H1 (cell line): ENCODE results near the gene CERS1. TPM values are rescaled to one million over a fixed set of nuclear protein-coding genes. Genes with fewer than 3 reads are reported as not detected.

Experiments
- CTCF ChIA-PET: fragments of 300-600 bp; sonication (Branson Sonifier 250); formaldehyde crosslinking; loops from one replicate; lab custom pipeline; 2021; ENCODE audit not compliant: partially characterized antibody; lab: Charles Lee
- POLR2A ChIA-PET: fragments of 300-600 bp; sonication (Branson Sonifier 250); formaldehyde crosslinking; loops from one replicate; lab custom pipeline; 2021; ENCODE audit warnings: inconsistent platforms; ENCODE audit not compliant: partially characterized antibody; lab: Charles Lee
- DNase-seq, 2 experiments: peaks; one replicate each; pipeline versions ENCODE4 v3.0.0 to v3.0.0-alpha.2; 2010 to 2022; ENCODE audit warnings: low spot score in 2 of 2, low read depth in 1 of 2, mixed read lengths in 1 of 2
- FAIRE-seq: peaks from 2 replicates; lab custom pipeline; 2011; peaks lifted over from hg19 to GRCh38; lab: Jason Lieb, UNC
- H2AFZ ChIP-seq: 2 replicates; pipeline ENCODE4 v1.8.1; 2012; ENCODE audit warnings: low read length, inconsistent platforms
- H2AK5ac ChIP-seq: 2 replicates; pipeline ENCODE4 v1.6.1; 2013; ENCODE audit warnings: low read depth, low read length
- H2BK120ac ChIP-seq: replicated peaks from 2 replicates; pipeline ENCODE3; 2013; ENCODE audit warnings: low read depth, low read length, inconsistent platforms
- H2BK12ac ChIP-seq: 2 replicates; pipeline ENCODE4 v1.6.1; 2013; ENCODE audit warnings: low read depth, low read length
- H2BK15ac ChIP-seq: 2 replicates; pipeline ENCODE4 v1.6.1; 2013; ENCODE audit warnings: low read length
- H2BK20ac ChIP-seq: 2 replicates; pipeline ENCODE4 v1.6.1; 2013; ENCODE audit warnings: low read length
- H2BK5ac ChIP-seq: 2 replicates; pipeline ENCODE4 v1.6.1; 2013; ENCODE audit warnings: low read depth, low read length
- H3K14ac ChIP-seq: 2 replicates; pipeline ENCODE4 v1.6.1; 2013; ENCODE audit warnings: inconsistent platforms; ENCODE audit not compliant: insufficient read length
- H3K18ac ChIP-seq: 2 replicates; pipeline ENCODE4 v1.6.1; 2013; ENCODE audit warnings: low read length; ENCODE audit errors: extremely low read depth
- H3K23ac ChIP-seq: 2 replicates; pipeline ENCODE4 v1.6.1; 2013; ENCODE audit warnings: inconsistent platforms; ENCODE audit not compliant: insufficient read length
- H3K23me2 ChIP-seq: 2 replicates; pipeline ENCODE4 v1.6.1; 2013; ENCODE audit warnings: low read depth, low read length
- H3K27ac ChIP-seq: 2 replicates; pipeline ENCODE4 v1.6.1; 2011; ENCODE audit warnings: low read depth, low read length, inconsistent platforms
- H3K27me3 ChIP-seq, 4 experiments: replicated peaks in 1 of 4; 1 replicate in 1 of 4; 2 replicates in 3 of 4; pipeline versions ENCODE4 v1.6.1 to v1.8.1; 2011 to 2013; ENCODE audit warnings: low read length in 3 of 4, mild to moderate bottlenecking in 3 of 4, inconsistent platforms in 2 of 4, mixed read lengths in 2 of 4, moderate library complexity in 1 of 4; ENCODE audit not compliant: control insufficient read depth in 3 of 4, insufficient read depth in 3 of 4; ENCODE audit errors: extremely low read depth in 1 of 4
- H3K36me3 ChIP-seq, 4 experiments: 2 replicates each; pipeline versions ENCODE4 v1.6.1 to v1.8.1; 2011 to 2013; ENCODE audit warnings: mild to moderate bottlenecking in 4 of 4, low read length in 3 of 4, moderate library complexity in 2 of 4, control low read depth in 1 of 4, inconsistent platforms in 1 of 4; ENCODE audit not compliant: insufficient read depth in 4 of 4, control insufficient read depth in 2 of 4
- H3K4ac ChIP-seq: replicated peaks from 2 replicates; pipeline ENCODE3; 2013; ENCODE audit warnings: low read length, low read depth, mixed read lengths, inconsistent platforms; ENCODE audit not compliant: insufficient read length
- H3K4me1 ChIP-seq, 4 experiments: replicated peaks in 1 of 4; 1 replicate in 1 of 4; 2 replicates in 3 of 4; pipeline versions ENCODE4 v1.6.1 to v1.8.1; 2011 to 2013; ENCODE audit warnings: low read length in 3 of 4, inconsistent platforms in 2 of 4, mixed read lengths in 1 of 4; ENCODE audit not compliant: insufficient read depth in 4 of 4, control insufficient read depth in 3 of 4
- H3K4me2 ChIP-seq, 2 experiments: 2 replicates each; pipeline versions ENCODE4 v1.6.1 to v1.8.1; 2011 to 2013; ENCODE audit warnings: low read depth in 2 of 2, low read length in 2 of 2, control low read depth in 1 of 2, inconsistent platforms in 1 of 2, mild to moderate bottlenecking in 1 of 2; ENCODE audit not compliant: insufficient read depth in 1 of 2
- H3K4me3 ChIP-seq, 4 experiments: fragments of 200-600, 300-600 bp in 1 of 4; sonication (generic), shearing (Covaris generic), sonication (Bioruptor Twin) in 1 of 4; 2 replicates each; pipeline versions ENCODE4 v1.5.1 to v1.8.1; 2011 to 2016; ENCODE audit warnings: low read length in 4 of 4, low read depth in 3 of 4, control low read depth in 2 of 4, inconsistent platforms in 2 of 4, mild to moderate bottlenecking in 2 of 4, mixed read lengths in 1 of 4, moderate library complexity in 1 of 4; ENCODE audit not compliant: insufficient read depth in 2 of 4; ENCODE audit errors: extremely low read depth in 1 of 4
- H3K56ac ChIP-seq: replicated peaks from 2 replicates; pipeline ENCODE3; 2013; ENCODE audit warnings: low read depth, mild to moderate bottlenecking, mixed read lengths, low read length, inconsistent platforms; ENCODE audit not compliant: insufficient read length
- H3K79me1 ChIP-seq: 2 replicates; pipeline ENCODE4 v1.6.1; 2013; ENCODE audit warnings: low read depth, low read length, control low read depth
- H3K79me2 ChIP-seq, 2 experiments: 2 replicates each; pipeline versions ENCODE4 v1.6.1 to v1.8.1; 2012 to 2013; ENCODE audit warnings: low read length in 2 of 2, mild to moderate bottlenecking in 2 of 2, inconsistent platforms in 1 of 2; ENCODE audit not compliant: insufficient read depth in 2 of 2, control insufficient read depth in 1 of 2
- H3K9ac ChIP-seq, 4 experiments: replicated peaks in 1 of 4; 1 replicate in 1 of 4; 2 replicates in 3 of 4; pipeline versions ENCODE4 v1.6.1 to v1.8.1; 2011 to 2013; ENCODE audit warnings: low read depth in 3 of 4, low read length in 3 of 4, control low read depth in 2 of 4, mild to moderate bottlenecking in 2 of 4, moderate library complexity in 2 of 4, inconsistent platforms in 1 of 4; ENCODE audit errors: extremely low read depth in 1 of 4
- H3K9me3 ChIP-seq, 2 experiments: 2 replicates each; pipeline versions ENCODE4 v1.6.1 to v1.8.1; 2012 to 2013; ENCODE audit warnings: mild to moderate bottlenecking in 2 of 2, moderate library complexity in 2 of 2, control low read depth in 1 of 2, inconsistent platforms in 1 of 2, low read depth in 1 of 2, low read length in 1 of 2, mixed read lengths in 1 of 2; ENCODE audit not compliant: insufficient read depth in 2 of 2
- H4K20me1 ChIP-seq, 2 experiments: replicated peaks in 1 of 2; 2 replicates each; pipeline versions ENCODE3 to v1.8.1; 2011 to 2013; ENCODE audit warnings: inconsistent platforms in 2 of 2, low read length in 2 of 2, mild to moderate bottlenecking in 1 of 2; ENCODE audit not compliant: insufficient read depth in 2 of 2, control insufficient read depth in 1 of 2
- H4K5ac ChIP-seq: 2 replicates; pipeline ENCODE4 v1.6.1; 2013; ENCODE audit warnings: low read length, low read depth, mixed read lengths, inconsistent platforms; ENCODE audit not compliant: insufficient read length
- H4K8ac ChIP-seq: 2 replicates; pipeline ENCODE4 v1.8.0; 2013; ENCODE audit warnings: mild to moderate bottlenecking, moderate library complexity, low read length, inconsistent platforms; ENCODE audit not compliant: insufficient read depth; ENCODE audit errors: extremely low read depth
- H4K91ac ChIP-seq: replicated peaks from 2 replicates; pipeline ENCODE3; 2013; ENCODE audit warnings: low read length, mixed read lengths, inconsistent platforms; ENCODE audit not compliant: insufficient read length
- CBX8 ChIP-seq: fragments of 300-800, 300-1000 bp; sonication (generic); IDR thresholded peaks from 2 replicates; pipeline ENCODE4 v1.7.1; 2016; ENCODE audit warnings: low read depth, low read length, borderline replicate concordance
- JUN ChIP-seq: IDR thresholded peaks from 2 replicates; pipeline ENCODE4 v1.6.1; 2011; ENCODE audit warnings: low read depth, mild to moderate bottlenecking, improper control_type of control experiment, low read length
- PHF8 ChIP-seq: fragments of 200-600 bp; sonication (generic); conservative IDR thresholded peaks from 2 replicates; pipeline ENCODE4 v1.7.1; 2012; ENCODE audit warnings: low read depth, mild to moderate bottlenecking, inconsistent platforms, low read length, moderate library complexity
- RBBP5 ChIP-seq: IDR thresholded peaks from 2 replicates; pipeline ENCODE4 v1.7.1; 2012; ENCODE audit warnings: low read depth, mild to moderate bottlenecking, inconsistent platforms, low read length, moderate library complexity, borderline replicate concordance
- RXRA ChIP-seq: IDR thresholded peaks from 2 replicates; pipeline ENCODE4 v1.6.1; 2011; ENCODE audit warnings: low read depth, mild to moderate bottlenecking, low read length, moderate library complexity; ENCODE audit not compliant: insufficient read depth
- YY1 ChIP-seq: IDR thresholded peaks from 2 replicates; pipeline ENCODE4 v1.6.1; 2011; ENCODE audit warnings: low read depth, mild to moderate bottlenecking, low read length
- WGBS, 2 experiments: shearing (Covaris generic) in 1 of 2; methylation state at CpG; one replicate each; pipeline versions ENCODE4 v1.1.6 to v1.1.7; 2013 to 2015; ENCODE audit warnings: low lambda C conversion rate in 2 of 2, mixed read lengths in 2 of 2, inconsistent platforms in 1 of 2, low coverage in 1 of 2, missing lambda C conversion rate in 1 of 2; ENCODE audit not compliant: insufficient replicate concordance in 2 of 2, insufficient coverage in 1 of 2, insufficient read length in 1 of 2; ENCODE audit errors: extremely low coverage in 1 of 2, missing lambda C conversion rate in 1 of 2; 5-methylcytosine and 5-hydroxymethylcytosine counted together
- polyA plus RNA-seq, 7 experiments: library from polyadenylated mRNA; depleted of rRNA in 3 of 7; stranded (reverse) in 5 of 7; unstranded in 2 of 7; fragments of >200 nt in 5 of 7; fragments of 200-250 nt in 2 of 7; gene quantifications; 1 replicate in 5 of 7; 2 replicates in 1 of 7; 4 replicates in 1 of 7; pipeline versions ENCODE4 v1.2.1 to v1.2.3, GENCODE V29; 2011 to 2013; ENCODE audit warnings: missing spikeins in 2 of 7, mixed read lengths in 2 of 7
- total RNA-seq: library from RNA; stranded (reverse); fragmentation: NEBNext Ultra II Directional; extraction: Animal tissue kit (Norgen Biotek cat#: 25700); gene quantifications from 2 replicates; pipeline ENCODE4 v1.2.1, GENCODE V29; 2021
- TF ChIP-seq, protein P1 (sequence below): IDR thresholded peaks from 2 replicates; pipeline ENCODE4 v1.6.1; 2011; ENCODE audit warnings: low read depth, mild to moderate bottlenecking, low read length; ENCODE audit not compliant: insufficient read depth

The CERS1 gene
- total and polyA plus RNA-seq, 2 of the 8 experiments (the other 6 are each of a cell fraction or from before 2014, with no cell fraction given) = 18.6 to 51.0 TPM

DNA sequence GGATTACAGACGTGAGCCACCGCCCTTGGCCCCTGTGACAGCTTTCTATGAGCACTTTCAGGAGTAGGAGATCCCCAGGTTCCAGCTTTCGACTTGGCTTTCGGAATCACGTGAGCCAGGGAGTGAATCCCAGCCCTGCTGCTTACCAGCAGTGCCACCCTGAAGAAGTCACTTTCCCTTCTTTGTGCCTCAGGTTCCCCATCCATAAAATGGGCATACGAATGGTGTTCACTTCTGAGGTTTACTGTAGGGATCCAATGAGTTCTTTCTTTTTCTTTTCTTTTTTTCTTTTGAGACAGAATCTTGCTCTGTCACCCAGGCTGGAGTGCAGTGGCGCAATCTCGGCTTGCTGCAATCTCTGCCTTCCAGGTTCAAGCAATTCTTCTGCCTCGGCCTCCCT is 49.3 kb upstream of the CERS1 start:
- DNase-seq (no peak), FAIRE-seq (no peak)
- Histone ChIP-seq H4K8ac (no peak overlapping the region), H3K4me3 (no peak overlapping the region), H3K23me2 (peaks cover 10% of the 10 kb centered on the region; the same call in 1 of the 2 replicates), H3K56ac (no peak overlapping the region), H3K23ac (no peak overlapping the region), H3K9me3 (no peaks in the 10 kb centered on the region), H3K4me1 (peaks cover 0 to 7% (median 6%) of the 10 kb centered on the region in 4 experiments; a peak in 6 of 7 replicates), H3K14ac (no peak overlapping the region), H2BK12ac (no peak overlapping the region), H2BK5ac (no peak overlapping the region), H3K27me3 (no peaks in the 10 kb centered on the region), H2AFZ (no peak overlapping the region), H2BK20ac (no peak overlapping the region), H2BK120ac (no peak overlapping the region), H3K18ac (no peak overlapping the region), H4K5ac (no peak overlapping the region), H3K4me2 (no peak overlapping the region), H3K27ac (no peak overlapping the region), H4K20me1 (peaks cover 1 to 2% of the 10 kb centered on the region in 2 experiments), H3K4ac (no peak overlapping the region), H2BK15ac (no peak overlapping the region), H3K79me1 (no peaks in the 10 kb centered on the region), H3K79me2 (no peaks in the 10 kb centered on the region; a peak in 1 of 4 replicates), H4K91ac (no peak overlapping the region), H2AK5ac (no peak overlapping the region), H3K36me3 (0 out of 8 replicates have a peak, but pooled peaks cover 0 to 5% (median 0%) of the 10 kb centered on the region in 4 experiments), H3K9ac (no peak overlapping the region)
- 92% methylated on average over 9 of the region's 9 CpGs; no CpG with 5 or more reads in 1 of the 2 experiments for WGBS, 2 experiments
- CTCF ChIA-PET = interaction anchor here (2.2 kb wide), 1 partner anchor 41 kb away, joined by 10 read pairs; no protein-coding TSS in a partner anchor
- POLR2A ChIA-PET = interaction anchor here (1.4 to 2.3 kb wide), 2 partner anchors 8 to 17 kb away, joined by 5 to 10 read pairs; no protein-coding TSS in a partner anchor
- TF ChIP-seq YY1 = no peak
- no peak for TF ChIP-seq PHF8
- no peak for TF ChIP-seq RXRA
- TF ChIP-seq, protein P1, sequence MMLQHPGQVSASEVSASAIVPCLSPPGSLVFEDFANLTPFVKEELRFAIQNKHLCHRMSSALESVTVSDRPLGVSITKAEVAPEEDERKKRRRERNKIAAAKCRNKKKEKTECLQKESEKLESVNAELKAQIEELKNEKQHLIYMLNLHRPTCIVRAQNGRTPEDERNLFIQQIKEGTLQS = no peak
- no peak for TF ChIP-seq JUN
- no peak for TF ChIP-seq CBX8
- no peak for TF ChIP-seq RBBP5
